H1 (cell line): ENCODE results near the gene FRK. TPM values are rescaled to one million over a fixed set of nuclear protein-coding genes. Genes with fewer than 3 reads are reported as not detected.

Experiments
- CTCF ChIA-PET: fragments of 300-600 bp; sonication (Branson Sonifier 250); formaldehyde crosslinking; loops from one replicate; lab custom pipeline; 2021; ENCODE audit not compliant: partially characterized antibody; lab: Charles Lee
- POLR2A ChIA-PET: fragments of 300-600 bp; sonication (Branson Sonifier 250); formaldehyde crosslinking; loops from one replicate; lab custom pipeline; 2021; ENCODE audit warnings: inconsistent platforms; ENCODE audit not compliant: partially characterized antibody; lab: Charles Lee
- DNase-seq, 2 experiments: peaks; one replicate each; pipeline versions ENCODE4 v3.0.0 to v3.0.0-alpha.2; 2010 to 2022; ENCODE audit warnings: low spot score in 2 of 2, low read depth in 1 of 2, mixed read lengths in 1 of 2
- FAIRE-seq: peaks from 2 replicates; lab custom pipeline; 2011; peaks lifted over from hg19 to GRCh38; lab: Jason Lieb, UNC
- H2AFZ ChIP-seq: 2 replicates; pipeline ENCODE4 v1.8.1; 2012; ENCODE audit warnings: low read length, inconsistent platforms
- H2AK5ac ChIP-seq: 2 replicates; pipeline ENCODE4 v1.6.1; 2013; ENCODE audit warnings: low read depth, low read length
- H2BK120ac ChIP-seq: replicated peaks from 2 replicates; pipeline ENCODE3; 2013; ENCODE audit warnings: low read depth, low read length, inconsistent platforms
- H2BK12ac ChIP-seq: 2 replicates; pipeline ENCODE4 v1.6.1; 2013; ENCODE audit warnings: low read depth, low read length
- H2BK15ac ChIP-seq: 2 replicates; pipeline ENCODE4 v1.6.1; 2013; ENCODE audit warnings: low read length
- H2BK20ac ChIP-seq: 2 replicates; pipeline ENCODE4 v1.6.1; 2013; ENCODE audit warnings: low read length
- H2BK5ac ChIP-seq: 2 replicates; pipeline ENCODE4 v1.6.1; 2013; ENCODE audit warnings: low read depth, low read length
- H3K14ac ChIP-seq: 2 replicates; pipeline ENCODE4 v1.6.1; 2013; ENCODE audit warnings: inconsistent platforms; ENCODE audit not compliant: insufficient read length
- H3K18ac ChIP-seq: 2 replicates; pipeline ENCODE4 v1.6.1; 2013; ENCODE audit warnings: low read length; ENCODE audit errors: extremely low read depth
- H3K23ac ChIP-seq: 2 replicates; pipeline ENCODE4 v1.6.1; 2013; ENCODE audit warnings: inconsistent platforms; ENCODE audit not compliant: insufficient read length
- H3K23me2 ChIP-seq: 2 replicates; pipeline ENCODE4 v1.6.1; 2013; ENCODE audit warnings: low read depth, low read length
- H3K27ac ChIP-seq: 2 replicates; pipeline ENCODE4 v1.6.1; 2011; ENCODE audit warnings: low read depth, low read length, inconsistent platforms
- H3K27me3 ChIP-seq, 4 experiments: replicated peaks in 1 of 4; 1 replicate in 1 of 4; 2 replicates in 3 of 4; pipeline versions ENCODE4 v1.6.1 to v1.8.1; 2011 to 2013; ENCODE audit warnings: low read length in 3 of 4, mild to moderate bottlenecking in 3 of 4, inconsistent platforms in 2 of 4, mixed read lengths in 2 of 4, moderate library complexity in 1 of 4; ENCODE audit not compliant: control insufficient read depth in 3 of 4, insufficient read depth in 3 of 4; ENCODE audit errors: extremely low read depth in 1 of 4
- H3K36me3 ChIP-seq, 4 experiments: 2 replicates each; pipeline versions ENCODE4 v1.6.1 to v1.8.1; 2011 to 2013; ENCODE audit warnings: mild to moderate bottlenecking in 4 of 4, low read length in 3 of 4, moderate library complexity in 2 of 4, control low read depth in 1 of 4, inconsistent platforms in 1 of 4; ENCODE audit not compliant: insufficient read depth in 4 of 4, control insufficient read depth in 2 of 4
- H3K4ac ChIP-seq: replicated peaks from 2 replicates; pipeline ENCODE3; 2013; ENCODE audit warnings: low read length, low read depth, mixed read lengths, inconsistent platforms; ENCODE audit not compliant: insufficient read length
- H3K4me1 ChIP-seq, 4 experiments: replicated peaks in 1 of 4; 1 replicate in 1 of 4; 2 replicates in 3 of 4; pipeline versions ENCODE4 v1.6.1 to v1.8.1; 2011 to 2013; ENCODE audit warnings: low read length in 3 of 4, inconsistent platforms in 2 of 4, mixed read lengths in 1 of 4; ENCODE audit not compliant: insufficient read depth in 4 of 4, control insufficient read depth in 3 of 4
- H3K4me2 ChIP-seq, 2 experiments: 2 replicates each; pipeline versions ENCODE4 v1.6.1 to v1.8.1; 2011 to 2013; ENCODE audit warnings: low read depth in 2 of 2, low read length in 2 of 2, control low read depth in 1 of 2, inconsistent platforms in 1 of 2, mild to moderate bottlenecking in 1 of 2; ENCODE audit not compliant: insufficient read depth in 1 of 2
- H3K4me3 ChIP-seq, 4 experiments: fragments of 200-600, 300-600 bp in 1 of 4; sonication (generic), shearing (Covaris generic), sonication (Bioruptor Twin) in 1 of 4; 2 replicates each; pipeline versions ENCODE4 v1.5.1 to v1.8.1; 2011 to 2016; ENCODE audit warnings: low read length in 4 of 4, low read depth in 3 of 4, control low read depth in 2 of 4, inconsistent platforms in 2 of 4, mild to moderate bottlenecking in 2 of 4, mixed read lengths in 1 of 4, moderate library complexity in 1 of 4; ENCODE audit not compliant: insufficient read depth in 2 of 4; ENCODE audit errors: extremely low read depth in 1 of 4
- H3K56ac ChIP-seq: replicated peaks from 2 replicates; pipeline ENCODE3; 2013; ENCODE audit warnings: low read depth, mild to moderate bottlenecking, mixed read lengths, low read length, inconsistent platforms; ENCODE audit not compliant: insufficient read length
- H3K79me1 ChIP-seq: 2 replicates; pipeline ENCODE4 v1.6.1; 2013; ENCODE audit warnings: low read depth, low read length, control low read depth
- H3K79me2 ChIP-seq, 2 experiments: 2 replicates each; pipeline versions ENCODE4 v1.6.1 to v1.8.1; 2012 to 2013; ENCODE audit warnings: low read length in 2 of 2, mild to moderate bottlenecking in 2 of 2, inconsistent platforms in 1 of 2; ENCODE audit not compliant: insufficient read depth in 2 of 2, control insufficient read depth in 1 of 2
- H3K9ac ChIP-seq, 4 experiments: replicated peaks in 1 of 4; 1 replicate in 1 of 4; 2 replicates in 3 of 4; pipeline versions ENCODE4 v1.6.1 to v1.8.1; 2011 to 2013; ENCODE audit warnings: low read depth in 3 of 4, low read length in 3 of 4, control low read depth in 2 of 4, mild to moderate bottlenecking in 2 of 4, moderate library complexity in 2 of 4, inconsistent platforms in 1 of 4; ENCODE audit errors: extremely low read depth in 1 of 4
- H3K9me3 ChIP-seq, 2 experiments: 2 replicates each; pipeline versions ENCODE4 v1.6.1 to v1.8.1; 2012 to 2013; ENCODE audit warnings: mild to moderate bottlenecking in 2 of 2, moderate library complexity in 2 of 2, control low read depth in 1 of 2, inconsistent platforms in 1 of 2, low read depth in 1 of 2, low read length in 1 of 2, mixed read lengths in 1 of 2; ENCODE audit not compliant: insufficient read depth in 2 of 2
- H4K20me1 ChIP-seq, 2 experiments: replicated peaks in 1 of 2; 2 replicates each; pipeline versions ENCODE3 to v1.8.1; 2011 to 2013; ENCODE audit warnings: inconsistent platforms in 2 of 2, low read length in 2 of 2, mild to moderate bottlenecking in 1 of 2; ENCODE audit not compliant: insufficient read depth in 2 of 2, control insufficient read depth in 1 of 2
- H4K5ac ChIP-seq: 2 replicates; pipeline ENCODE4 v1.6.1; 2013; ENCODE audit warnings: low read length, low read depth, mixed read lengths, inconsistent platforms; ENCODE audit not compliant: insufficient read length
- H4K8ac ChIP-seq: 2 replicates; pipeline ENCODE4 v1.8.0; 2013; ENCODE audit warnings: mild to moderate bottlenecking, moderate library complexity, low read length, inconsistent platforms; ENCODE audit not compliant: insufficient read depth; ENCODE audit errors: extremely low read depth
- H4K91ac ChIP-seq: replicated peaks from 2 replicates; pipeline ENCODE3; 2013; ENCODE audit warnings: low read length, mixed read lengths, inconsistent platforms; ENCODE audit not compliant: insufficient read length
- JUN ChIP-seq: IDR thresholded peaks from 2 replicates; pipeline ENCODE4 v1.6.1; 2011; ENCODE audit warnings: low read depth, mild to moderate bottlenecking, improper control_type of control experiment, low read length
- KDM4A ChIP-seq: IDR thresholded peaks from one replicate; pipeline ENCODE4 v1.7.1; 2012; ENCODE audit warnings: low read depth, mild to moderate bottlenecking, moderate library complexity, low read length, inconsistent platforms; ENCODE audit not compliant: severe bottlenecking
- WGBS, 2 experiments: shearing (Covaris generic) in 1 of 2; methylation state at CpG; one replicate each; pipeline versions ENCODE4 v1.1.6 to v1.1.7; 2013 to 2015; ENCODE audit warnings: low lambda C conversion rate in 2 of 2, mixed read lengths in 2 of 2, inconsistent platforms in 1 of 2, low coverage in 1 of 2, missing lambda C conversion rate in 1 of 2; ENCODE audit not compliant: insufficient replicate concordance in 2 of 2, insufficient coverage in 1 of 2, insufficient read length in 1 of 2; ENCODE audit errors: extremely low coverage in 1 of 2, missing lambda C conversion rate in 1 of 2; 5-methylcytosine and 5-hydroxymethylcytosine counted together
- polyA plus RNA-seq, 7 experiments: library from polyadenylated mRNA; depleted of rRNA in 3 of 7; stranded (reverse) in 5 of 7; unstranded in 2 of 7; fragments of >200 nt in 5 of 7; fragments of 200-250 nt in 2 of 7; gene quantifications; 1 replicate in 5 of 7; 2 replicates in 1 of 7; 4 replicates in 1 of 7; pipeline versions ENCODE4 v1.2.1 to v1.2.3, GENCODE V29; 2011 to 2013; ENCODE audit warnings: missing spikeins in 2 of 7, mixed read lengths in 2 of 7
- total RNA-seq: library from RNA; stranded (reverse); fragmentation: NEBNext Ultra II Directional; extraction: Animal tissue kit (Norgen Biotek cat#: 25700); gene quantifications from 2 replicates; pipeline ENCODE4 v1.2.1, GENCODE V29; 2021

The FRK gene
- total and polyA plus RNA-seq, 2 of the 8 experiments (the other 6 are each of a cell fraction or from before 2014, with no cell fraction given) = 0.11 to 0.24 TPM

- Histone ChIP-seq H2BK5ac (no peak overlapping the region), H3K4me2 (no peak overlapping the region), H3K23me2 (no peaks in the 10 kb centered on the region), H4K5ac (no peak overlapping the region), H3K4me1 (no peaks in the 10 kb centered on the region), H2BK12ac (no peak overlapping the region), H3K27ac (no peak overlapping the region), H3K9me3 (no peaks in the 10 kb centered on the region), H3K4me3 (no peak overlapping the region), H3K9ac (no peak overlapping the region), H4K20me1 (no peaks in the 10 kb centered on the region), H3K79me1 (no peaks in the 10 kb centered on the region), H2BK120ac (no peak overlapping the region), H3K23ac (no peak overlapping the region), H2BK15ac (no peak overlapping the region), H3K27me3 (no peaks in the 10 kb centered on the region), H2BK20ac (no peak overlapping the region), H3K56ac (no peak overlapping the region), H3K14ac (no peak overlapping the region), H3K18ac (no peak overlapping the region), H4K8ac (peak overlapping the region; percentile 25; the same call in 1 of the 2 replicates), H2AK5ac (no peak overlapping the region), H2AFZ (no peak overlapping the region), H3K79me2 (no peaks in the 10 kb centered on the region), H3K4ac (no peak overlapping the region), H4K91ac (no peak overlapping the region), H3K36me3 (no peaks in the 10 kb centered on the region)
- CTCF ChIA-PET = interaction anchor here (0.6 kb wide), 1 partner anchor 235 kb away, joined by 4 read pairs; no protein-coding TSS in a partner anchor
- POLR2A ChIA-PET = no interaction called here
- WGBS, 2 experiments = 86% methylated on average over 8 of the region's 8 CpGs; no CpG with 5 or more reads in 1 of the 2 experiments
- no peak for FAIRE-seq
- TF ChIP-seq KDM4A (no peak), JUN (no peak)
- no peak for DNase-seq
Measured at GRCh38 chr6:115935361-115935760, 125.3 kb downstream of the FRK start.
